OCI-LY3 (cell line): ENCODE measurements around the gene TPP1.

Experiments
- H2AFZ ChIP-seq: fragments of 200-600, 300-600 bp; shearing (Covaris generic); 2 replicates; pipeline ENCODE4 v1.6.0; 2014; ENCODE audit warnings: antibody characterized with exemption, low read depth, low read length
- H3K27ac ChIP-seq: fragments of 200-600, 300-600 bp; sonication (generic); 2 replicates; pipeline ENCODE4 v1.5.1; 2014; ENCODE audit warnings: mild to moderate bottlenecking, low read length, moderate library complexity, mixed read lengths
- H3K27me3 ChIP-seq: fragments of 200-600, 300-600 bp; sonication (generic); 2 replicates; pipeline ENCODE4 v1.6.1; 2014; ENCODE audit warnings: low read depth, low read length, mixed read lengths
- H3K36me3 ChIP-seq: fragments of 200-600, 300-600 bp; sonication (generic); replicated peaks from 2 replicates; pipeline ENCODE3; 2014; ENCODE audit warnings: low read depth, low read length, mixed read lengths
- H3K4me1 ChIP-seq: fragments of 300-600, 200-600 bp; sonication (generic); 2 replicates; pipeline ENCODE4 v1.6.1; 2014; ENCODE audit warnings: low read length, mixed read lengths
- H3K4me2 ChIP-seq: fragments of 200-600, 300-600 bp; sonication (generic); 2 replicates; pipeline ENCODE4 v1.6.1; 2014; ENCODE audit warnings: low read length, mixed read lengths
- H3K4me3 ChIP-seq: fragments of 300-600, 200-600 bp; sonication (generic); 2 replicates; pipeline ENCODE4 v1.5.1; 2014; ENCODE audit warnings: antibody characterized with exemption, mild to moderate bottlenecking, low read length, moderate library complexity
- H3K79me2 ChIP-seq: fragments of 300-600, 200-600 bp; shearing (Covaris generic); 2 replicates; pipeline ENCODE4 v1.6.1; 2014; ENCODE audit warnings: mild to moderate bottlenecking, low read length, mixed read lengths
- H3K9ac ChIP-seq: fragments of 300-600, 200-600 bp; shearing (Covaris generic); 2 replicates; pipeline ENCODE4 v1.6.0; 2014; ENCODE audit warnings: mild to moderate bottlenecking, low read length, moderate library complexity
- H3K9me3 ChIP-seq: fragments of 200-600, 300-600 bp; shearing (Covaris generic); 2 replicates; pipeline ENCODE4 v1.6.1; 2014; ENCODE audit warnings: low read length, mixed read lengths; ENCODE audit not compliant: insufficient read depth
- H4K20me1 ChIP-seq: fragments of 200-600, 300-600 bp; sonication (generic); 2 replicates; pipeline ENCODE4 v1.6.1; 2016; ENCODE audit warnings: low read length, mixed read lengths; ENCODE audit not compliant: insufficient read depth
- EZH2phosphoT487 ChIP-seq: fragments of 200-600 bp; shearing (Covaris generic); IDR thresholded peaks from 2 replicates; pipeline ENCODE4 v1.6.1; 2018; ENCODE audit warnings: antibody characterized with exemption, mixed run types, low read depth
- TF ChIP-seq, protein P1 (sequence below): fragments of 200-600, 300-600 bp; sonication (generic); IDR thresholded peaks from 2 replicates; pipeline ENCODE4 v1.5.1; 2014; ENCODE audit warnings: antibody characterized with exemption, low read length, low read depth

Gene TPP1

DNA sequence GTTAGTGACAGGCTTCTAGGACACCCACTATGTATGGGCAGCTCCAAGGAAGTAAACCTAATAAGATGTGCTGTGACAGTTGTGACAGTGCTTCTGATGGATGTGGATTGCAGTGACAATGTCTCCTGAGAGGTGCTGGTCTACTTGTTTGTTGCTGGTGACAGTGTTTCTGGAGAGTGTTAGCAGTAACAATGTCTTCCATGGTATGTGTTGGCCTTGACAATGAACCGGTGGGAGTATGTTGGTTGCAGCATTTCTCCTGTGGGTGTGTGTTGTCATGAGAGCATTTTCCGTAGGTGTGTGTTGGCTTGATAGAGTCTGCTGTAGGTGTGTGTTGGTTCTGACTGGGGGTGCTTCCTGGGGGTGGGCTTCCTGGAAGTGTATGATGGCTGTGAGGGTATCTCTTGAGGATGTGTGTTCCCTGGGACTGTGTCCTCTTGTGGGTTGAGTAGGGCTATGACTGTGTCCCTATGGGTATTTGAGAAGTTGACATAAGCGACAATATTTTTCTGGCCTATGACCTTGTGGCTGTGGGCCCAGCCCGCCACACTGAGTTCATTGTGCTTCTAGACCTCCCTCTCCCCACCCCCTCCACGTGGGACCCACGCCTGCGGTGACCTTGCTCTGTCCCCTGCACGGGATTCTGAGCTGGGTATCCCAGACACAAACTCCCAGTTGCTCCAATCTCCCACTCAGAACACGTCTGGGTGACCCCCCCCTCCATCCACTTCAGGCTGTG lies 35.2 kb upstream of the TPP1 start:
- Histone ChIP-seq H3K79me2 (no peaks in the 10 kb centered on the region), H2AFZ (no peak overlapping the region), H3K9me3 (no peaks in the 10 kb centered on the region), H3K4me1 (no peaks in the 10 kb centered on the region), H3K4me2 (no peak overlapping the region), H3K36me3 (no peaks in the 10 kb centered on the region), H4K20me1 (no peaks in the 10 kb centered on the region), H3K9ac (no peak overlapping the region), H3K4me3 (no peak overlapping the region), H3K27ac (no peak overlapping the region), H3K27me3 (peaks cover 23% of the 10 kb centered on the region; the same call in 1 of the 2 replicates)
- TF ChIP-seq EZH2phosphoT487, result no peak
- TF ChIP-seq, protein P1, sequence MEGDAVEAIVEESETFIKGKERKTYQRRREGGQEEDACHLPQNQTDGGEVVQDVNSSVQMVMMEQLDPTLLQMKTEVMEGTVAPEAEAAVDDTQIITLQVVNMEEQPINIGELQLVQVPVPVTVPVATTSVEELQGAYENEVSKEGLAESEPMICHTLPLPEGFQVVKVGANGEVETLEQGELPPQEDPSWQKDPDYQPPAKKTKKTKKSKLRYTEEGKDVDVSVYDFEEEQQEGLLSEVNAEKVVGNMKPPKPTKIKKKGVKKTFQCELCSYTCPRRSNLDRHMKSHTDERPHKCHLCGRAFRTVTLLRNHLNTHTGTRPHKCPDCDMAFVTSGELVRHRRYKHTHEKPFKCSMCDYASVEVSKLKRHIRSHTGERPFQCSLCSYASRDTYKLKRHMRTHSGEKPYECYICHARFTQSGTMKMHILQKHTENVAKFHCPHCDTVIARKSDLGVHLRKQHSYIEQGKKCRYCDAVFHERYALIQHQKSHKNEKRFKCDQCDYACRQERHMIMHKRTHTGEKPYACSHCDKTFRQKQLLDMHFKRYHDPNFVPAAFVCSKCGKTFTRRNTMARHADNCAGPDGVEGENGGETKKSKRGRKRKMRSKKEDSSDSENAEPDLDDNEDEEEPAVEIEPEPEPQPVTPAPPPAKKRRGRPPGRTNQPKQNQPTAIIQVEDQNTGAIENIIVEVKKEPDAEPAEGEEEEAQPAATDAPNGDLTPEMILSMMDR, result no peak

DNA sequence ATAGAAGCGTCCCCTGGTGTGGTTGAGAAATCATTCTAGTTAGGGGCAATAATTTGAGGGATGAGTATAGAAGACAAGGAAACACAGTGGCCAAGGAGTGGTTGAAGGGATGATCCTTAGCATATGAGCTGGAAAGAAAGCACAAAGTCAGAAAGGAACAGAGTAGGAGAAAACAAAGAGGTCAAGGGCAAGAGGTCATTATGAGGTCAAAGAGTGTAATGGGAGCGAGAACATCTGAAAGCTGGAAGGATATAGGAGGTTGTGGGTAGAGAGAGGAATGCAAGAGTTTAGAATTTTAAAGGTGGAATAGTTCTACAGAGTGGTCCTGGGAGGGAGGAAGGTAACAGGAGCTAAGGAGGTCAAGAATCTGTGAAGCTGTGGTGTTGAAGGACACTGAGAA lies 34.4 kb upstream of the TPP1 start:
- Histone ChIP-seq H2AFZ (no peak overlapping the region), H3K9ac (no peak overlapping the region), H3K79me2 (no peaks in the 10 kb centered on the region), H4K20me1 (no peaks in the 10 kb centered on the region), H3K27me3 (peaks cover 26% of the 10 kb centered on the region; the same call in 1 of the 2 replicates), H3K4me1 (no peaks in the 10 kb centered on the region), H3K9me3 (no peaks in the 10 kb centered on the region), H3K4me2 (no peak overlapping the region), H3K36me3 (no peaks in the 10 kb centered on the region), H3K27ac (no peak overlapping the region), H3K4me3 (no peak overlapping the region)
- TF ChIP-seq, protein P1, result no peak
- no peak for TF ChIP-seq EZH2phosphoT487

DNA sequence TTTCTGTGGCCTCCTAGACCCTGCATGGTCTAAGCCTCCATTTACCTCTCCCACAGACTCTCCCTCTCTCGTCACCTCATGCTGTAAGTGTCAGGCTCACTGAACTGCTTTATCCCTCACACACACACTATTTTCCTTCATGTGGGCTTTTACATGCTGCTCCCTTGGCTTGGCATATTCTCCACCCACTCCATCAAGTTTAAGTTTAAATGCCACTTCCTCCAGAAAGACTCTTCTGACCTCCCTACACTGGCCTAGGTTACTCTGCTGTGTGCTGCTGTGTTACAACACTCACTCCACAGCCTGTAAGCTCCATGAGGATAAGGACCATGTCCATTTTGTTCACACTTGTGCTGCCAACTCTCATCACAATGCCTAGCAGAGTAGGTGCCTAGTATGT lies 33.9 kb upstream of the TPP1 start:
- no peak overlapping the region for H3K4me2 ChIP-seq
- no peaks in the 10 kb centered on the region for H4K20me1 ChIP-seq
- peaks cover 6% of the 10 kb centered on the region for H3K4me1 ChIP-seq
- no peak overlapping the region for H3K9ac ChIP-seq
- no peaks in the 10 kb centered on the region for H3K79me2 ChIP-seq
- no peaks in the 10 kb centered on the region for H3K36me3 ChIP-seq
- TF ChIP-seq, protein P1, result no peak
- TF ChIP-seq EZH2phosphoT487, result no peak
- H3K27ac ChIP-seq, result no peak overlapping the region
- peaks cover 26% of the 10 kb centered on the region; the same call in 1 of the 2 replicates for H3K27me3 ChIP-seq
- no peaks in the 10 kb centered on the region for H3K9me3 ChIP-seq
- no peak overlapping the region for H3K4me3 ChIP-seq
- no peak overlapping the region for H2AFZ ChIP-seq

DNA sequence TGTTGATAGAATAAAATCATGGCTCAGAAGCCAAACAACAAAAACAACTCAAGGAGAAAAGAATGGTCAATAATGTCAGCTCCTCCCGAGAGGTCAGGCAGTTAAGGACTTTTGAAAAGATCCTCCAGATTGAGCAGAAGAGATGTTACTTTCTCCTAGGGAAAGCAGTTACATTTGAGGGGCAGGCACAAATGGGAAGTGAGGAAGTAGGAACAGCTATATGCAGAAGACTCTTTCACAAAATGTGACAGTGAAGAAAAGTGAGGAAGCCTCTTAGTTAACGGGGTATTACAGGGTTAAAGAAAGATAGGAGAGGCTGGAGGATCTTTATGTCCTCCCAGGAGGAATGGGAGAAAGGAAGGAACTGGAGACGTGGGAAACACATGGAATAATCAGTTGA lies 33.0 kb upstream of the TPP1 start:
- no peak overlapping the region for H3K4me3 ChIP-seq
- H3K79me2 ChIP-seq, result no peaks in the 10 kb centered on the region
- no peaks in the 10 kb centered on the region for H3K9me3 ChIP-seq
- no peak overlapping the region for H3K4me2 ChIP-seq
- H3K27ac ChIP-seq, result no peak overlapping the region
- no peaks in the 10 kb centered on the region for H4K20me1 ChIP-seq
- no peaks in the 10 kb centered on the region for H3K36me3 ChIP-seq
- TF ChIP-seq, protein P1, result no peak
- TF ChIP-seq EZH2phosphoT487, result no peak
- no peak overlapping the region for H3K9ac ChIP-seq
- peaks cover 26% of the 10 kb centered on the region; the same call in 1 of the 2 replicates for H3K27me3 ChIP-seq
- H2AFZ ChIP-seq, result no peak overlapping the region
- peaks cover 15% of the 10 kb centered on the region for H3K4me1 ChIP-seq
